Activated T-cell treated with anti-CD3 and anti-CD28 coated beads, Interleukin-2, amount 50 U/mL, for 24 hours (primary cell): ENCODE data around the gene NME3.

ENCODE experiments used
- DNase-seq: peaks from one replicate; pipeline ENCODE4 v3.0.0-alpha.2; 2020
- H3K27ac Mint-ChIP-seq: 2 replicates; pipeline ENCODE4 v1.8.0; 2020; ENCODE audit warnings: mild to moderate bottlenecking, mixed read lengths
- H3K27me3 Mint-ChIP-seq: 2 replicates; pipeline ENCODE4 v1.8.0; 2020; ENCODE audit warnings: mixed read lengths
- H3K36me3 Mint-ChIP-seq: 2 replicates; pipeline ENCODE4 v1.8.0; 2020; ENCODE audit warnings: low read depth, mixed read lengths
- H3K4me1 Mint-ChIP-seq: 2 replicates; pipeline ENCODE4 v1.8.0; 2020; ENCODE audit warnings: low read depth, mixed read lengths
- H3K4me3 Mint-ChIP-seq: 2 replicates; pipeline ENCODE4 v1.8.0; 2020; ENCODE audit warnings: mild to moderate bottlenecking, moderate library complexity, mixed read lengths
- H3K9me3 Mint-ChIP-seq: 2 replicates; pipeline ENCODE4 v1.8.0; 2020; ENCODE audit warnings: mixed read lengths

Gene NME3

GRCh38 chr16:1772362-1772907 is 1.1 kb upstream of the NME3 start, which contains the start of gene EME2:
EME2 (plus strand) TSS chr16:1772810; CDS start chr16:1773228, 418 bp downstream.
- DNase-seq = peak; percentile 79
- Mint-ChIP-seq H3K27ac (peak within 1 kb of the TSS; percentile 99), H3K4me3 (peak within 1 kb of the TSS; percentile 96), H3K4me1 (peaks cover 20% of the 10 kb centered on the region), H3K27me3 (no peaks in the 10 kb centered on the region), H3K9me3 (no peaks in the 10 kb centered on the region), H3K36me3 (peaks cover 64% of the 10 kb centered on the region)

- peaks cover 65% of the 10 kb centered on the region for H3K36me3 Mint-ChIP-seq
- H3K4me3 Mint-ChIP-seq = peak overlapping the region; percentile 96
- H3K9me3 Mint-ChIP-seq = no peaks in the 10 kb centered on the region
- H3K27ac Mint-ChIP-seq = peak overlapping the region; percentile 99
- DNase-seq = no peak
- peaks cover 20% of the 10 kb centered on the region for H3K4me1 Mint-ChIP-seq
- H3K27me3 Mint-ChIP-seq = no peaks in the 10 kb centered on the region
Observed at GRCh38 chr16:1771864-1772361, 570 bp upstream of the NME3 start.

- Mint-ChIP-seq H3K36me3 (peaks cover 65% of the 10 kb centered on the region), H3K27me3 (no peaks in the 10 kb centered on the region), H3K4me3 (peak overlapping the region; percentile 96), H3K9me3 (no peaks in the 10 kb centered on the region), H3K27ac (peak overlapping the region; percentile 89), H3K4me1 (peaks cover 20% of the 10 kb centered on the region)
- DNase-seq = peak; percentile 77
Observed at GRCh38 chr16:1770328-1771187, 785 bp downstream of the NME3 start.

DNA sequence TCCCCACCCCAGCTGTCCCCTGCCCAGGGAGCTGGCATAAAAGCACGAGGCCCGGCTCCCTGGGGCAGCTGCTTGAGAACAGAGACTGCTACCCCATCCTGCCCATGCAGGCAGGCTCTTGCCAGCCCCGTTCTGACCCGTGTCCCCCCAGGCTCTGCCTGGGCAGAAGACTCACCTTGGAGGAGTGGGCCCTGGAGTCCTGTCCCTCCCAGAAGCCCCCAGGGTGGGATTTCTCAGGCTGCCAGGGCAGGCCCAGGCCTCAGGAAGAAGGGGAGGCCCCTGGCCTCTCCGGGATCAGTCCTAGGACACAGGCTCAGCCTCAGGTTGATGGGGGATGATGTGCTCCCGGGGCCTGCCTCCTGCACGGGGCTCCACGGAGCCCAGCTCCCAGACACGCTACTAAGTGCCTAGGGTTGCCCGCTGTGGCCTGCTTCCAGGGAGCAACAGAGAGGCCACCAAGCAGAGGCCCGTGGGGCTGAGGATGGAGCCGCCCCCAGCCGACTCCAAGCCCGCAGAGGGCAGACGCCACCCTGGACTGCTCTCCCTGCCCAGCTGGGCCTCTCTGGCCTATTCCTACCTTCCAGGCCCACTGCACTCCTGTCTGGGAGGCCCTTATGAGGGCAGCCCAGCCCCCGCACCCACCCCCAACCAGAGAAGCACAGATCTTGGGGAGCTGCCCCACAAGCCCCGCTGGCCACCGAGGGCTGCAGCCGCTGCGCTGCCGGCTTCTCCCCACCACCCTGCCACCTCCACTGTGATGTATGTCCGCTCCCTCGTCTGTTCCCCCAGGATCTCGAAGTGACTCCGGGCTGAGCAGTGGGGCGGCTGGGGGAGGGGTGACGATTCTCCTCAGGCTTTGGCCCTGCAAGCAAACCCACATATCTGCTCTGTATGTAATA is 1.7 kb downstream of the NME3 start:
- Mint-ChIP-seq H3K27me3 (no peaks in the 10 kb centered on the region), H3K36me3 (peaks cover 65% of the 10 kb centered on the region), H3K9me3 (no peaks in the 10 kb centered on the region), H3K4me1 (peaks cover 16% of the 10 kb centered on the region), H3K27ac (peak overlapping the region; percentile 89), H3K4me3 (peak overlapping the region; percentile 96)
- DNase-seq = no peak

- Mint-ChIP-seq H3K9me3 (no peaks in the 10 kb centered on the region), H3K27ac (peak overlapping the region; percentile 69), H3K4me3 (no peak overlapping the region), H3K27me3 (no peaks in the 10 kb centered on the region), H3K4me1 (peaks cover 11% of the 10 kb centered on the region), H3K36me3 (peaks cover 64% of the 10 kb centered on the region)
- DNase-seq = no peak
Observed at GRCh38 chr16:1768767-1769401, 2.5 kb downstream of the NME3 start.

DNA sequence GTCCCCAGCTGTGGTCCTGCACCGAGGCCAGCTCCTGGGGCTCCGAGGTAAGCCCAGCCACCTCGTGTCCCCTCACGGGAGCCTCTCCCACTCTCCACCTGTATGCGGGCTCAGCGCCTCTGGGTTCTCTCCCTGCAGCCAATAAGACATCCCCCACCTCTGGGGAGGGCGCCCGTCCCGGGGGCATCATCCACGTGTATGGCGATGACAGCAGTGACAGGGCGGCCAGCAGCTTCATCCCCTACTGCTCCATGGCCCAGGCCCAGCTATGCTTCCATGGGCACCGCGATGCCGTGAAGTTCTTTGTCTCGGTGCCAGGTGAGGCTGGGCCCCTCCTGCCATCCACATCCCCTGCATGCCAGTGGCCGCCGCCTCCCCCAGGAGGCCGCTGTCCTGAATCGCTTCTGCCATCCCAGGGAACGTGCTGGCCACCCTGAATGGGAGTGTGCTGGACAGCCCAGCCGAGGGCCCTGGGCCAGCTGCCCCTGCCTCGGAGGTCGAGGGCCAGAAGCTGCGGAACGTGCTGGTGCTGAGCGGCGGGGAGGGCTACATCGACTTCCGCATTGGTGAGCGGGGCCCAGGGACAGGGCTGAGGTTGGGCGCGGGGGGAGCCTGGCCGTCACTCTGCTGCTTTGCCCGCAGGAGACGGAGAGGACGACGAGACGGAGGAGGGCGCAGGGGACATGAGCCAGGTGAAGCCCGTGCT is 3.1 kb downstream of the NME3 start:
- DNase-seq = no peak

DNA sequence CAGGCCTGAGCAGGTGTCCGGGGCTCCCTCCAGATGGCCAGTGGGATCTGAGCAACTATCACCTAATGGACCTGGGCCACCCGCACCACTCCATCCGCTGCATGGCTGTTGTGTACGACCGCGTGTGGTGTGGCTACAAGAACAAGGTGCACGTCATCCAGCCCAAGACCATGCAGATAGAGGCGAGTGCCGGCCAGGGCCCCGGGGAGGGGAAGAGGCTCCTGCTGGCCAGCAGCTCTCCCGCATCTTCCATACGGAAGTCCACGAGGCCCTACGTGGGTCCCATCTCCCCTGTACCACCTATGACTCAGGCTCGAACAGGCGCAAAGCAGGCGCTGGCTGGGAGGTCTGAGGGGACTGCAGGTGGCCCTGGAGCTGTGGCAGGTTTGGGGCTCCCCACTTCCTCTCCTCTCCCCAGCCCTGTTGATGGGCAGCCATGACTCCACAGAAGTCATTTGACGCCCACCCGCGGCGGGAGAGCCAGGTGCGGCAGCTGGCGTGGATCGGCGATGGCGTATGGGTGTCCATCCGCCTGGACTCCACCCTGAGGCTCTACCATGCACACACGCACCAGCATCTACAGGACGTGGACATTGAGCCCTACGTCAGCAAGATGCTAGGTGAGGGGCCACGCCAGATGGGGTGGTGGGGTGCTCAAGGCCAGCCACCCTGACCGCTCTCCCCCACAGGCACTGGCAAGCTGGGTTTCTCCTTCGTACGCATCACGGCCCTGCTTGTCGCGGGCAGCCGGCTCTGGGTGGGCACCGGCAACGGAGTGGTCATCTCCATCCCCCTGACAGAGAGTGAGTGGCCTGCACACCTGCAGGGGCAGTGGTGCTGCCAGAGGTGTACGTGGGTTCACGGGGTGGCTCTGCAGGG is 4.0 kb downstream of the NME3 start:
- Mint-ChIP-seq H3K4me1 (peaks cover 9% of the 10 kb centered on the region), H3K9me3 (no peaks in the 10 kb centered on the region), H3K36me3 (peaks cover 68% of the 10 kb centered on the region), H3K27ac (peak overlapping the region; percentile 69), H3K27me3 (no peaks in the 10 kb centered on the region), H3K4me3 (no peak overlapping the region)
- DNase-seq = no peak

More for the DNA sequence above, 3.1 kb downstream of the NME3 start:
- Mint-ChIP-seq H3K36me3 (peaks cover 63% of the 10 kb centered on the region), H3K4me1 (peaks cover 9% of the 10 kb centered on the region), H3K27me3 (no peaks in the 10 kb centered on the region), H3K27ac (peak overlapping the region; percentile 69), H3K4me3 (no peak overlapping the region), H3K9me3 (no peaks in the 10 kb centered on the region)

- Mint-ChIP-seq H3K36me3 (peaks cover 67% of the 10 kb centered on the region), H3K9me3 (no peaks in the 10 kb centered on the region), H3K4me3 (no peak overlapping the region), H3K27me3 (no peaks in the 10 kb centered on the region), H3K27ac (peak overlapping the region; percentile 69), H3K4me1 (peaks cover 9% of the 10 kb centered on the region)
- no peak for DNase-seq
Observed at GRCh38 chr16:1766701-1767100, 4.6 kb downstream of the NME3 start.

GRCh38 chr16:1766231-1766630 is 5.1 kb downstream of the NME3 start:
- H3K4me1 Mint-ChIP-seq = peaks cover 9% of the 10 kb centered on the region
- H3K27ac Mint-ChIP-seq = peak overlapping the region; percentile 33
- DNase-seq = no peak
- H3K27me3 Mint-ChIP-seq = no peaks in the 10 kb centered on the region
- H3K4me3 Mint-ChIP-seq = no peak overlapping the region
- no peaks in the 10 kb centered on the region for H3K9me3 Mint-ChIP-seq
- H3K36me3 Mint-ChIP-seq = peaks cover 70% of the 10 kb centered on the region

GRCh38 chr16:1765826-1766225 is 5.5 kb downstream of the NME3 start:
- no peak for DNase-seq
- Mint-ChIP-seq H3K9me3 (no peaks in the 10 kb centered on the region), H3K27ac (peak overlapping the region; percentile 33), H3K4me1 (peaks cover 9% of the 10 kb centered on the region), H3K4me3 (no peak overlapping the region), H3K36me3 (peaks cover 74% of the 10 kb centered on the region), H3K27me3 (no peaks in the 10 kb centered on the region)

GRCh38 chr16:1764971-1765370 is 6.4 kb downstream of the NME3 start:
- H3K27me3 Mint-ChIP-seq = no peaks in the 10 kb centered on the region
- DNase-seq = no peak
- H3K36me3 Mint-ChIP-seq = peaks cover 75% of the 10 kb centered on the region
- peaks cover 3% of the 10 kb centered on the region for H3K4me1 Mint-ChIP-seq
- H3K27ac Mint-ChIP-seq = no peak overlapping the region
- H3K9me3 Mint-ChIP-seq = no peaks in the 10 kb centered on the region
- no peak overlapping the region for H3K4me3 Mint-ChIP-seq

GRCh38 chr16:1763521-1764511 is 7.5 kb downstream of the NME3 start:
- Mint-ChIP-seq H3K4me1 (no peaks in the 10 kb centered on the region), H3K27me3 (no peaks in the 10 kb centered on the region), H3K4me3 (no peak overlapping the region), H3K9me3 (no peaks in the 10 kb centered on the region), H3K36me3 (peaks cover 76% of the 10 kb centered on the region), H3K27ac (no peak overlapping the region)
- no peak for DNase-seq
